Dedifferentiated amniotic fluid mesenchymal stem cell (primary cell): ENCODE data around the gene KDM4B.
"Not testable (repeated sequence)": the region's sequence is repeated elsewhere in the genome, so short reads cannot be mapped to it uniquely, and the experiment has no call there.

Experiments
- DNase-seq: peaks from one replicate; pipeline ENCODE4 v3.0.0-alpha.2; 2016; ENCODE audit errors: extremely low spot score

Gene KDM4B

DNA sequence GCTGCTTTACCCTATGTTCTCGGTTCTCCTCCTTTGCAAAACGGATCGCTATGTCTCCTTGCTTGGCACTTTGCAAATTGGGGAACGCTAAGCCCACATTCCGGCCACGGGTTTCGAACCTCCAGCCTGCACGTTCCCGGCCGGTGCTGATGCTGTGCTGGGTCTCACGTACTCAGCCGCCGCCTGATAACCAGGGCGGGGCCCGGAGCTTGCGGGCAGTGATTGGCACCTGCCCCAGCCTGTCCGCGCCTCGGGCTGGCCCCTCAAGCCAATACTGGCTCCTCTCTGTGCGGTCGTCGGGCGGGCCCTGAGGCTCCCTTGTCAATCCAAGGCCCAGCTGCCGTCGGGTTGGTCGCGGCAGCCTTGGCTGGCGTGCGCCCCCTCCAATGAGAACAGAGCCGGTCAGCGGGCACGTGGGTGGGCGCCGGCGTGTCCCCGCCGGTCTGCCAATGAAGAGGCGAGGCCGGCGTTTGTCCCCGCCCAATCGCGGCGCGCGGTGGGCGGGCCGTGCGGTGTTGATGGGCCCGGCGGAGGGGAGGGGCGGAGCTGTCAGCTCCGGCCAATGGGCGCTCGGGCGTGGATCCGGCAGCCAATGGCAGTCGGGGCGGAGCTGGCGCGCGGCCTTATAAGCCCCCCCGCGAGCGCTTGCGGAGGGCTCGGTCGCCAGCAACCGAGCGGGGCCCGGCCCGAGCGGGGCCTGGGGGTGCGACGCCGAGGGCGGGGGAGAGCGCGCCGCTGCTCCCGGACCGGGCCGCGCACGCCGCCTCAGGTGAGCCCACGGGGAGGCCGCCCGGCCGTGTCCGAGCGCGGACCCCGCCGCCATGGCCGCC, at the start of gene KDM4B:
KDM4B (plus strand) TSS at position 652 of the 830 bp plus-strand sequence. CDS start 63,778 bp downstream, outside the sequence.
- peak; percentile 98 for DNase-seq

DNA sequence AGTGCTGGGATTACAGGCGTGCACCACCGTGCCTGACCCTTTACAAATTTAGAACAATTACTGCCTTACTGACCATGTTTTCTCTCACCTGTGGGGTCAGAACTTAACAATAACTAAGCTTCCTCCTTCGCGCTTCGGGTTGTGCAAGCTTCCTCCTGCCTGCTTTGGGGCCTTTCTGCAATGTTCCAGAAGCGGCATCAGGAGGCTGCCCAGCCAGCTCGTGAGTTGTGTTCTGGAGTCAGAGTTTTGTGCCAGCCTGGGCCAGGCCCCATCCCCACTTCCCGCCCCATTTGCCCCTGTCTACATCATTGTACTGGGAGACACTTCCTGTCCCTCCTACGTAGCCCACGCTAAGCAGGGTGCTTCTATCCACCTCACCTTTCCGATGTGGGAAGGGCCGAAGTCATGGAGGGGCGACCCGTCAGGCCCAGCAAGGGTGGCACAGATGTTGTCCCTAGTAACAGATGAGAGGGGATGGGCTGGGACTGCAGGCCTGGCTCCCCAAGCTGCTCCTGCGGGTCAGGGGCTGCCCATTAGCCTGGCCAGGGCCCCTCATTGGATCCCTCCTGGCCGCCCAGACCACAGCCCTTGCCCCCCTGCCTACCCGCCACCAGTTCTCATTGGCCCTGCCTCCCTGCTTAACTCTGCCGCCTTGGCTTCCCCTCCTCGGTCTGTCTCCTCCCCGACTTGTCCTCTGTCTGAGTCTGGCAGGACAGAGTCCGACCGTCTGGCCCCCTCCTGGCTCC, 46.2 kb upstream of the KDM4B start:
- no peak for DNase-seq

DNA sequence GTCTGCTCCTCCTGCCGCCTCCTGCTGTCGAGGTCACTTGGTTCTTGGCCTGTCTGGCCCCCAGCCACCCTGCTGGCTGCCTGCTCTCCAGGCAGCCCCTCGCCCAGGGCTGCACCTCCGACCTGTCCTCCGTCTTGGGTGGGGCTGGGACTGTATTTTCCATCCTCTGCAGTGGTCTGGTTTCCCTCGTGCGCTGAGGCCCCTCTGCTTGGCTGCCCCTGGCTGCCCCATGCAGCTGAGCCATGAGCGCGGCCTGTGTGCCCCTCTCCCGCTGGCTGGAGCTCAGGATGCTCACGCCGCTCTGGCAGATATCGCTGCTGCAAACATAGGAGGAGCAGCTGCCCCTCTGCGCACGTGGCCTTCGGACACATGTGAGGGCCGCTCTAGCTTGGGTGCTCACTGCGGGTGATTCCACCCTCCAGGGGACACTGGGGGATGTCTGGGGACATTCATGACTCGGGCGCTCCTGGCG, 45.6 kb upstream of the KDM4B start:
- DNase-seq = no peak

DNA sequence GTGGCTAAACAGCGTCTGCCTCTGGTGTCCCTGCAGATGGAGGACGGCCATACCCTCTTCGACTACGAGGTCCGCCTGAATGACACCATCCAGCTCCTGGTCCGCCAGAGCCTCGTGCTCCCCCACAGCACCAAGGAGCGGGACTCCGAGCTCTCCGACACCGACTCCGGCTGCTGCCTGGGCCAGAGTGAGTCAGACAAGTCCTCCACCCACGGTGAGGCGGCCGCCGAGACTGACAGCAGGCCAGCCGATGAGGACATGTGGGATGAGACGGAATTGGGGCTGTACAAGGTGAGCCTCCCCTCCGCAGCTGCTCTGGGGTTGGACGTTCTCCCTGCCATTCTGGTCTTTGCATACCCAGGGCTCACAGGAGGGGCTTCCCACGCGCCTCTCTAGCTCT, 39.7 kb upstream of the KDM4B start:
- no peak for DNase-seq

DNA sequence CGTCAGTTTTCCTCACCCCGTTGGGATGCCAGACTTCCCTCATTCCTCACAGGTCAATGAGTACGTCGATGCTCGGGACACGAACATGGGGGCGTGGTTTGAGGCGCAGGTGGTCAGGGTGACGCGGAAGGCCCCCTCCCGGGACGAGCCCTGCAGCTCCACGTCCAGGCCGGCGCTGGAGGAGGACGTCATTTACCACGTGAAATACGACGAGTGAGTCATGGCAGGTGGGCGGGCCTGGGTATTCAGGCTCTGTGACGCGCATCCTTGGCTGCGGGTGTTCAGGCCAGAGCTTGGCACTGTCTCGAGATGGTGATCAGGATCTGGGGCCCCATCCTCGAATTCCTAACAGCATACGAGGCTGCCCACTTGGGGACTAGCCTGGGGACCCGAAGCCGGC, 38.2 kb upstream of the KDM4B start:
- no peak for DNase-seq

DNA sequence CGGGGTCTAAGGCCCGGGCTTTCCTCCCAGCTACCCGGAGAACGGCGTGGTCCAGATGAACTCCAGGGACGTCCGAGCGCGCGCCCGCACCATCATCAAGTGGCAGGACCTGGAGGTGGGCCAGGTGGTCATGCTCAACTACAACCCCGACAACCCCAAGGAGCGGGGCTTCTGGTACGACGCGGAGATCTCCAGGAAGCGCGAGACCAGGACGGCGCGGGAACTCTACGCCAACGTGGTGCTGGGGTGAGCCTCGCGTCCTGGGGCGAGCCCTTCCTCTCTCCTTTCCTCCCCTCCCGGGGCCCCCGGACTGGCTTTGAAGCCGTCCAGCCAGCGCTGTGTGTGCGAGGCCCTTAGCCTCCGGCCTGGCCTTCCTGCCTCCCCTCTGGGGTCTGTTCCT, 36.2 kb upstream of the KDM4B start:
- DNase-seq = no peak

DNA sequence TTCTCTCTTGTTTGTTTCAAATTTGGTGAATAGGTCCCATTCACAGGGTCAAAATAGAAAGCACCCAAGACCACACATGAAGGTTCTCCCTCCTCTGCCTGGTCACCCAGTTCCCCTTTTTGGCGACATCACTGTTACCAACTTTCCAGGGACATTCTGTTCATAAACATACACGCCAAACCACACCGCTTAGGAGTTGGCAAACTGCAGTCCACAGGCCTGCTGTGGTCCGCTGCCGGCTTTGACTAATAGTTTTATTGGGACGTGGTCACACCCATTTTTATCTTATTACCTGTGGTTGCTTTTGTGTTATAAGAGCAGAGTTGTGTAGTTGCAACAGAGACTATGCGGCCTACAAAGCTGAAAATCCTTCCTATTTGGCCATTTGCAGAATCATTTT, 35.4 kb upstream of the KDM4B start:
- no peak for DNase-seq

DNA sequence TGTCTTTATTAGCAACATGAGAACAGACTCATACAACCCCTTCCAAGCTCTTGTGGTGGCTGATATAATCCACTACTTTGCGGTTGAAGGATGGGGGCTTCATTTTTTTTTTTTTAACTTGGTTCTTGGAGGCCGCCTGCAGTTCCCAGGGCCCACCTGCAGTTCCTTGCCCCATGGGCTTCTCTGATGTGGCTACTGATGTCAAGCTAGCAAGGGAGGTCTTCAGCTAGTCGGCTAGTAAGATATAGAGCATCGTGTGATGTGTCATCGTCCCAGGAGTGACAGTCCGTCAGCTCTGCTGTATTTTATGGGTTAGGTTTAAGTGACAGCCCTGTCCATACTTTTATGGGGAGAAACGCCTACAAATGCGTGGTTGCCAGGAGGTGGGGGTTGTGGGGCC, 33.5 kb upstream of the KDM4B start:
- no peak for DNase-seq

DNA sequence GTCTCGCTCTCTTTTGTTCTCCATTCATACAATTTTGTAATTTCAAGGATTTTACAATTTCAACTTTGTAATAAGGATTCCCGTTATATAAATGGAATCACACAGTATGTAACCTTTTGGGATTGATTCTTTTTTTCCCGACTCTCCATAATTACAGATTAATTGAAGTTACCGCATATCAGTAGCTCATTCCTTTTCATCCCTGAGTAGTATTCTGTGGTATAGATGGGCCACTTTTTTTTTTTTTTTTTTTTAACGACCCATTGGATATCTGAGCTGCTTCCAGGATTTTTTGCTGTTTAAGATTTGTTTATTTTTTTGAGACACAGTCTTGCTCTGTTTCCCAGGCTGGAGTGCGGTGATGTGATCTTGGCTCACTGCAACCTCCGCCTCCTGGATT, 31.9 kb upstream of the KDM4B start:
- DNase-seq = no peak

DNA sequence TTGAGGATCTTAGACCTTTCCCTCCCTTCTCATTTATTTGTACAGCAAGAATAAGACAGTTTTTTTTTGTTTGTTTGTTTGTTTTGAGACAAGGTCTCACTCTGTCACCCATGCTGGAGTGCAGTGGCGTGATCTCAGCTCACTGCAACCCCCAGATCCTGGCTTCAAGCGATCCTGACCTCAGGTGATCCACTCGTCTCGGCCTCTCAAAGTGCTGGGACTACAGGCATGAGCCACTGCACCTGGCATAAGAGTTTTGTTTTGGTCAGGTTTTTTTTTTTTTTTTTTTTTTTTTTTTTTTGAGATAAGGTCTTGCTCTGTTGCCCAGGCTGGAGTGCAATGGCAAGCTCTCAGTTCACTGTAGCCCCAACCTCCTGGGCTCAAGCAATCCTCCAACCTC, 30.5 kb upstream of the KDM4B start:
- DNase-seq = not testable (repeated sequence)

DNA sequence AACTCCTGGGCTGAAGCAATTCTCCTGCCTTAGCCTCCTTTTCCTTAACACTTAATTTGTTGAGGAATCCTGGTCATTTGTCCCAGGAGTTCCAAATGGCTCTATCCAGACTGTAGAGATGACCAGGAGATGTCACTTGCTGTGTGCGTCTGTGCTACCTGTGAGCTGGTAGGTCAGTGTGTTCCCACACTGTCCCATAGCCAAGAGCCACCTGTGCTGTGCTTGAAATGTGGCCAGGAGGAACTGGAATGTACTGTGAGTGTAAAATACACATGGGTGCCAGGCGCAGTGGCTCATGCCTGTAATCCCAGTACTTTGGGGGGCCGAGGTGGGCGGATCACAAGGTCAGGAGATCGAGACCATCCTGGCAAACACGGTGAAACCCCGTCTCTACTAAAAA, 29.4 kb upstream of the KDM4B start:
- no peak for DNase-seq

DNA sequence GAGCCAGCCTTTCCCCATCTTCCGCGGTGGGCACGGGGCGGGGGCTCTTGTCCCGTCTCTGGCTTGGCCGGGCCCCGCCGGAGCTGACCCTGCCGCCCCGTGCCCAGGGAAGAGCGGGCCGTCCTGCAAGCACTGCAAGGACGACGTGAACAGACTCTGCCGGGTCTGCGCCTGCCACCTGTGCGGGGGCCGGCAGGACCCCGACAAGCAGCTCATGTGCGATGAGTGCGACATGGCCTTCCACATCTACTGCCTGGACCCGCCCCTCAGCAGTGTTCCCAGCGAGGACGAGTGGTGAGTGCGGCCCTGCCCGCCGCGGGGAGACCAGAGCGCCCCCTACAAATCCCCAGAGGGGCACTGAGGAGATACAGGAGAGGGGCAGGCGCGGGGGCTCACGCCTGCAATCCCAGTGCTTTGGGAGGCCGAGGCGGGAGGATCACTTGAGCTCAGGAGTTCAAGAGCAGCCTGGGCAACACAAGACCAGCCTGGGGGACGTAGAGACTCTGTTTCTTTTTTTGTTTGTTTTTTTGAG, 27.2 kb upstream of the KDM4B start:
- DNase-seq = not testable (repeated sequence)

DNA sequence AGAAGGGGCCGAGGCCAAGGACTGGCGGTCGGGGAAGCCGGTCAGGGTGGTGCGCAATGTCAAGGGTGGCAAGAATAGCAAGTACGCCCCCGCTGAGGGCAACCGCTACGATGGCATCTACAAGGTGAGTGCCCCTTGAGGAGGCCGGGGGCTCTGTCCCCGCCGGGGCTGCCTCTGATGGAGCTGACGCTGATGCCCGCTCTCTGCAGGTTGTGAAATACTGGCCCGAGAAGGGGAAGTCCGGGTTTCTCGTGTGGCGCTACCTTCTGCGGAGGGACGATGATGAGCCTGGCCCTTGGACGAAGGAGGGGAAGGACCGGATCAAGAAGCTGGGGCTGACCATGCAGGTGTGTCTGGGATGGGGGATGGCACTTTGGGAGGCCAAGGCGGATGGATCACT, 18.3 kb upstream of the KDM4B start:
- not testable (repeated sequence) for DNase-seq

DNA sequence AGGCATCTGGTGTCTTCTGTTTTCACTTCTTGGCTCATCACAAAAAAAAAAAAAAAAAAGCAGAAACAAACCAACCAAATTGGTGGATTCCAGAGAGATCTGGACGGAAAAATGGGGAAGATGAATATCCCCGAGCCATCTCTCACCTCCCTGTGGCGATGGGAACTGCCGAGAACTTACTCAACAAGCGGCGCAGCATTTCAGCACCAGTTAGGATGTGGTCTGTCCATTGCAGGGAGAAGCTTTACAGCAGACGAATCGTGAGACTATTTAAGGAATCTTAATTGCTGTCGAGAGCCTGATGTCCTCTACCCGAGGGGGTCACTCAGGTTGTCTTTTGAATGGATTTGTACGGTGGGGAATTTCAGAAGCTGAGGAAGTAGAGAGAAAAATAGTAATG, 17.3 kb upstream of the KDM4B start:
- DNase-seq = no peak

DNA sequence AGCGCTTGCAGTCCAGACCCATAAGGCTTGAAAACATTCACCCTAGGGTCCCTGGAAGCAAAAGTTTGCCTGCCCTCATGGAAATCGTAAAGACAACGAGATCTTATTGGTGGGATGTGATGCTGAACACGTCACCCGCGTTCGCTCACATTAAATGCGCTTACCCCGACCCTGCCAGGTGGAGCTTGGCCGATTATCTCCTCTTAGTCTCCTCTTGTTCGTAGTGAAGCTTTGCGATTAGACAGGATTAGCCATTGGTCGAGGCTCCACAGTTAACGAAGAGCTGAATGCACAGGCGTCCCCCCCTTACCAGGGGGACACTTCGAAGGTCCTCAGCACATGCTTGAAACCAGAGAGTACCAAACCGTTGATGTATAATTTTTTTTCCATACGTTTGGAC, 16.0 kb upstream of the KDM4B start:
- no peak for DNase-seq

DNA sequence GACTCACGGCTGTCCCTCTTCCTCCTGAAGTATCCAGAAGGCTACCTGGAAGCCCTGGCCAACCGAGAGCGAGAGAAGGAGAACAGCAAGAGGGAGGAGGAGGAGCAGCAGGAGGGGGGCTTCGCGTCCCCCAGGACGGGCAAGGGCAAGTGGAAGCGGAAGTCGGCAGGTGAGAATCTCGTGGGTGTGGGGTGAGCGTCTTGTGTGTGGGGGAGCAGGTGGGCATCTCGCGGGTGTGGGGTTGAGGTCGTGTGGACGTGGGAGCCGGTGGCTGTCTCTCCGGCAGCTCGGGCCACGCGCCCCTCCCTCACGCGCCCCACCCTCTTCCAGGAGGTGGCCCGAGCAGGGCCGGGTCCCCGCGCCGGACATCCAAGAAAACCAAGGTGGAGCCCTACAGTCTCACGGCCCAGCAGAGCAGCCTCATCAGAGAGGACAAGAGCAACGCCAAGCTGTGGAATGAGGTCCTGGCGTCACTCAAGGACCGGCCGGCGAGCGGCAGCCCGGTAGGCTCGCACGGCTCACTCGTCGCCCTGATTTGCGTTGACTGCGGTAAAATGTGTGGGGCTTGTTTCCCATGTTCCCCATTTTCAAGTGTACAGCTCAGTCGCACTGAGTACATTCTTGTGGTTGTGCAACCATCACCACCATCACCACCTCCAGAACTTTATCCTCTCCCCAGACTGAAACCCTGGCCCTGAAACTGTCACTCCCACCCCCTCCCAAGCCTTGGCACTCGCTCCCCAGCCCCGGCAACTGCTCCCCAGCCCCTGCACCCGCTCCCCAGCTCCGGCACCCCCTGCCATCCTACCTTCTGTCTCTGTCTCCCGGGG, 14.4 kb upstream of the KDM4B start:
- not testable (repeated sequence) for DNase-seq

DNA sequence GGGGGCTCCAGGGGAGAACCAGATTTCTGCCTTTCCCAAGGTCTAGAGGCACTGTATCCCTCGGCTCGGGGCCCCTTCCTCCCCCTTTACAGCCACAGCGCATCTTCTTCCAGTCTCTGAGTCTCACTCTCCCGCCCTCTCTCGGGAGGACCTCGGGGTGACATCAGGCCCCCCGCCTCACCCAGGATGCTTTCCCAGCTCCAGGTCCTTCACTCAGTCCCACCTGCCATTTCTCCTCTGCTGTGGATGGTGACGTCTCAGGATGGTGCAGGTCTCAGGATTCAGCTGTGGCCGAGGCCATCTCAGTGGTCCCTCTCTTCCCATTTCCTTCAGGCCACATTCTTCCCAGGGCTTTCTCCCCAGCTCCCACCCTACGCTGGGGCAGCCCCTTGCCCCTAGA, 13.6 kb upstream of the KDM4B start:
- no peak for DNase-seq

DNA sequence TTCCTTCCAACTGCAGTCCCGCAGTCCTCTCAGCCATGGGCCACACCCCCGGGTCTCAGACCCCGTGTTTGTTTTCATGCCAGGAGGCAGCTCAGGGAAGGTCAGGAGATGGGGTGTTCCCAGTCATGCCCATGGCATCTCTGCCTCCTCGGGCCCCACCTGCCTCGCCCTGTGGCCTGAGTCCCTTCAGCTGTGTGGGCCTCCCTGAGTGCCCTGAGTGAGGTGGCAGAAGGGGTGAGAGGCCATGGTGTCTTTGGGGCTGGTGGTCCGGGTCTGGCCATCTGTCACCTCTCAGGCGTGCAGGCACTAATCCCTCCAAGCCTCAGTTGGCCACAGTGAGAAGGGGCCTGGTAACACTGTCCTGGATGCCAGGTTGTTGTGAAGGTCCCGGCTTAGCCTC, 10.9 kb upstream of the KDM4B start:
- no peak for DNase-seq

DNA sequence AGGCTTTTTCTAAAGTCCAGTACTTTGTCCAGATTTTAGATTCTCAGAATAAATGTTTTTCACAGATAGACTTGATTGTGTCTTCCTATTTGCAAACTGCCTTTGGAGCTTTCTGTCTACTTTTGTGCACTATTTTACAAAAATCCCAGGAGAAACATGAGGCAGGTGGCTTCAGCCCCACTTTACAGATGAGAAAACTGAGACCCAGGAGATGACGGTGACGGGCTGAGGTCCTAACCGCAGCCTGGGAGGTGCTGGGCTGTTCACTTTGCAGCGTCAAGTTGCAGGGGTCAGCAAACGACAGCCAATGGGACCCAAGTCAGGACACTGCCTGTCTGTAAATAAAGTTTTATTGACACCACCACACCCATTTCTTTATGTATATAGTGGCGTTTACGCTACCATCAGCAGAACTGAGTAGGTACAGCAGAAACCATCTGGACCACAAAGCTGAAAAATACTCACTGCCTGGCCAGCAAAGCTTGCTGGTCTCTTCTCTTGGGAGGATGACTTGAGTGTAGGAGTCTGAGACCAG, 6.8 kb upstream of the KDM4B start:
- no peak for DNase-seq

DNA sequence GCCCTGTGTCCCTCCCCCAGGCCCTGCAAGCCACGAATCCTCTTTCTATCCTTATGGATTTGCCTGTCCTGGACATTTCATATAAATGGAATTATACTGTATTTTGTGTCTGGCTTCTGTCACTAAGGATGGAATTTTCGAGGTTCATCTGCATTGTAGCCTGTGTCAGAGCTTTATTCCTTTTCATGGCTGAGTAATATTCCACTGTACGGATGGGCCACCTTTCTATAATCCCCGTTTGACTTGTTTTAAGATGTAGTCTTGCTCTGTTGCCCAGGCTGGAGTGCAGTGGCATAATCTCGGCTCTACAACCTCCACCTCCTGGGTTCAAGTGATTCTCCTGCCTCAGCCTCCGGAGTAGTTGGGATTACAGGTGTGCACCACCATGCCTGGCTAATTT, 3.9 kb upstream of the KDM4B start:
- DNase-seq = no peak

DNA sequence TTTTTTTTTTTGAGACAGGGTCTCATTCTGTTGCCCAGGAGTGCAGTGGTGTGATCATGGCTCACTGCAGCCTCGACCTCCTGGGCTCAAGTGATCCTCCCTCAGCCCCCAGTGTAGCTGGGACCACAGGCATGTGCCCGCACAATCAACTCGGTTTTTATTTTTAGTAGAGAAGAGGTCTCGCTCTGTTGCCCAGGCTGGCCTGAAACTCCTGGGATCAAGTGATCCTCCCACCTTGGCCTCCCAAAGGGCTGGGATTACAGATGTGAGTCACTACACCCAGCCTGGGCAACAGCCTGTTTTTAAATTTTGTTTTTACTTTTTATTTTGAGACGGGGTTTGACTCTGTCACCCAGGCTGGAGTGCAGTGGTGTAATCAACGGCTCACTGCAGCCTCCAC, 2.3 kb upstream of the KDM4B start:
- DNase-seq = no peak
